Gastrocnemius medialis (tissue), 4 donors: ENCODE results near the gene ZNF816. TPM values are rescaled to one million over a fixed set of nuclear protein-coding genes. Genes with fewer than 3 reads are reported as not detected.
"Not testable (repeated sequence)": the region's sequence is repeated elsewhere in the genome, so short reads cannot be mapped to it uniquely, and the experiment has no call there.

Source experiments
- ATAC-seq, 2 donors: fragments of 150-250 bp; one replicate each; pipeline ENCODE4 v1.9.1; 2016
- DNase-seq, 2 donors: peaks; one replicate each; pipeline ENCODE4 v3.0.0-alpha.2; 2019
- H3K27ac ChIP-seq, 4 donors: fragments of 200-600 bp; sonication (generic); 1 replicate in 1 of 4; 2 replicates in 3 of 4; pipeline ENCODE4 v1.5.1; 2016 to 2018; ENCODE audit warnings: mild to moderate bottlenecking in 2 of 4, moderate library complexity in 1 of 4
- H3K27me3 ChIP-seq, 3 donors: fragments of 200-600 bp; sonication (generic) in 2 of 3; 1 replicate in 1 of 3; 2 replicates in 2 of 3; pipeline versions ENCODE4 v1.5.1 to v1.6.0; 2016 to 2019; ENCODE audit warnings: mild to moderate bottlenecking in 1 of 3, moderate library complexity in 1 of 3
- H3K36me3 ChIP-seq, 2 donors: fragments of 200-600 bp; sonication (generic) in 1 of 2; one replicate each; pipeline ENCODE4 v1.5.1; 2017 to 2018
- H3K4me1 ChIP-seq, 2 donors: fragments of 200-600 bp; sonication (generic) in 1 of 2; one replicate each; pipeline ENCODE4 v1.5.1; 2016 to 2017; ENCODE audit warnings: mild to moderate bottlenecking in 2 of 2
- H3K4me3 ChIP-seq, 4 donors: fragments of 200-600 bp; sonication (generic) in 3 of 4; 1 replicate in 1 of 4; 2 replicates in 3 of 4; pipeline ENCODE4 v1.5.1; 2016 to 2019; ENCODE audit warnings: mild to moderate bottlenecking in 2 of 4
- H3K9me3 ChIP-seq, 3 donors: fragments of 200-600 bp; sonication (generic) in 2 of 3; 1 replicate in 1 of 3; 2 replicates in 2 of 3; pipeline ENCODE4 v1.5.1; 2016 to 2019
- CTCF ChIP-seq, 5 experiments: fragments of 450-650 bp in 3 of 5; fragments of 200-600 bp in 2 of 5; sonication (generic) in 2 of 5; IDR thresholded peaks in 4 of 5; conservative IDR thresholded peaks in 1 of 5; 1 replicate in 4 of 5; 2 replicates in 1 of 5; pipeline ENCODE4 v1.5.1; 2016 to 2019; ENCODE audit warnings: antibody characterized with exemption in 5 of 5, mild to moderate bottlenecking in 3 of 5, moderate library complexity in 3 of 5
- POLR2A ChIP-seq, 2 donors: fragments of 450-650 bp; IDR thresholded peaks; one replicate each; pipeline ENCODE4 v1.6.1; 2017; ENCODE audit warnings: antibody characterized with exemption in 2 of 2, mild to moderate bottlenecking in 2 of 2, moderate library complexity in 2 of 2
- in situ Hi-C, 4 donors: fragments of 200-750 bp; cut with MboI; loops; one replicate each; pipeline versions ENCODE4 v1.15.0 to v1.8.0; 2017; ENCODE audit warnings: low sequenced_read_pairs in 4 of 4
- intact Hi-C: fragments of 100-400 bp; cut with DNase I; formaldehyde crosslinking; loops from one replicate; pipeline ENCODE4 v1.15.1; 2023; ENCODE audit warnings: low total_unique reads
- total RNA-seq, 4 donors: library from RNA; depleted of rRNA; stranded (reverse); fragments of >200 nt; gene quantifications; one replicate each; pipeline versions ENCODE4 v1.1.0 to v1.2.3, GENCODE V29; 2016

Gene ZNF816
- total RNA-seq, 4 donors from 2014 or later = 1.0 to 3.1 (median 1.6) TPM

GRCh38 chr19:52936954-52937325, 25.7 kb downstream of the ZNF816 start:
- intact Hi-C loops (no loop called here), in situ Hi-C loops (no loop called here)
- no peak overlapping the region for H3K4me3 ChIP-seq
- no peaks in the 10 kb centered on the region for H3K36me3 ChIP-seq
- no peaks in the 10 kb centered on the region for H3K9me3 ChIP-seq
- no peak overlapping the region for H3K27ac ChIP-seq
- ATAC-seq (no peak), DNase-seq (no peak)
- TF ChIP-seq CTCF (IDR thresholded peaks at IDR 0.05 in 4 of 5, conservative IDR thresholded peaks at IDR 0.05 in 1 of 5) = no peak
- TF ChIP-seq POLR2A (IDR thresholded peaks at IDR 0.05) = no peak
- H3K4me1 ChIP-seq = no peaks in the 10 kb centered on the region
- H3K27me3 ChIP-seq = no peaks in the 10 kb centered on the region

DNA sequence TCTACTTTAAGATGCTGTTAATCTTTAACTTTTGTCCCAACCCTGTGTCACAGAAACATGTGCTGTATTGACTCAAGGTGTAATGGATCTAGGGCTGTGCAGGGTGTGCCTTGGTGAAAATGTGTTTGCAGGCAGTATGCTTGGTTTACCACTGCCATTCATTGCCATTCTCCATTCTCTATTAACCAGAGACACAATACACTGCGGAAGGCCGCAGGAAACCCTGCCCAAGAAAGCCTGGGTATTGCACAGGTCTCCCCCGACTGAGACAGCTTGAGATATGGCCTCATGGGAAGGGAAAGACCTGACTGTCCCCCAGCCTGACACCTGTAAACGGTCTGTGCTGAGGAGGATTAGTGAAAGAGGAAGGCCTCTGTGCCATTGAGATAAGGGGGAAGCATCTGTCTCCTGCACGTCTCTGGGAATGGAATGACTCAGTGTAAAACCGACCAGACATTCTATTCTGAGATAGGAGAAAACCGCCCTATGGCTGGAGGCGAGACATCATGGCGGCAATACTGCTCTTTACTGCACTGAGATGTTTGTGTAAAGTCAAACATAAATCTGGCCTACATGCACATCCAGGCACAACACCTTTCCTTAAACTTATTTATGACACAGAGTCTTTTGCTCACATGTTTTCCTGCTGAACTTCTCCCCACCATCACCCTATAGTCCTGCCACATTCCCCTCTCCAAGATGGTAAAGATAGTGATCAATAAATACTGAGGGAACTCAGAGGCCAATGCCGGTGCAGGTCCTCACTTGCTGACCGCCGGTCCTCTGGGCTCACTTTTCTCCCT, 26.3 kb downstream of the ZNF816 start:
- no peak overlapping the region for H3K27ac ChIP-seq
- no peaks in the 10 kb centered on the region for H3K4me1 ChIP-seq
- H3K4me3 ChIP-seq = no peak overlapping the region
- TF ChIP-seq POLR2A (IDR thresholded peaks at IDR 0.05) (no peak), CTCF (IDR thresholded peaks at IDR 0.05 in 4 of 5, conservative IDR thresholded peaks at IDR 0.05 in 1 of 5) (no peak)
- DNase-seq (no peak), ATAC-seq (no peak)
- H3K9me3 ChIP-seq = no peaks in the 10 kb centered on the region
- intact Hi-C loops (no loop called here), in situ Hi-C loops (no loop called here)
- H3K27me3 ChIP-seq = no peaks in the 10 kb centered on the region
- no peaks in the 10 kb centered on the region for H3K36me3 ChIP-seq

- Histone ChIP-seq H3K4me1 (no peaks in the 10 kb centered on the region), H3K9me3 (no peaks in the 10 kb centered on the region), H3K4me3 (no peak overlapping the region), H3K27ac (no peak overlapping the region), H3K36me3 (no peaks in the 10 kb centered on the region), H3K27me3 (no peaks in the 10 kb centered on the region)
- TF ChIP-seq POLR2A (IDR thresholded peaks at IDR 0.05) = no peak
- no peak for TF ChIP-seq CTCF (IDR thresholded peaks at IDR 0.05 in 4 of 5, conservative IDR thresholded peaks at IDR 0.05 in 1 of 5)
- ATAC-seq = no peak
- intact Hi-C loops = no loop called here
- no peak for DNase-seq
- in situ Hi-C loops = no loop called here
Observed at GRCh38 chr19:52935434-52935833, 27.2 kb downstream of the ZNF816 start.

DNA sequence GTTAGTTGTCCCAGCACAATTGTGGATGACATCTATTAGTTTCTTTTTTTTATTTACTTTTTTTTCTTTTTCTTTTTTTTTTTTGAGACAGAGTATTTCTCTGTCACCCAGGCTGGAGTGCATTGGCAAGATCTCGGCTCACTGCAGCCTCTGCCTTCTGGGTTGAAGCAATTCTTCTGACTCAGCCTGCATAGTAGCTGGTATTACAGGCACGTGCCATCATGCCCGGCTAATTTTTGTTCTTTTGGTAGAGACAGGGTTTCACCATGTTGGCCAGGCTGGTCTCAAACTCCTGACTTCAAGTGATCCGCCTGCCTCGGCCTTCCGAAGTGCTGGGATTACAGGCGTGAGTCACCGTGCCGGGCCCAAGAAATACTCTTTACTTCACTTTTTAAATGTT, 38.0 kb downstream of the ZNF816 start:
- H3K27ac ChIP-seq, H3K4me3 ChIP-seq, H3K27me3 ChIP-seq, H3K4me1 ChIP-seq, DNase-seq, intact Hi-C loops, ATAC-seq, H3K36me3 ChIP-seq, in situ Hi-C loops, H3K9me3 ChIP-seq: not testable (repeated sequence)

- DNase-seq = peak in 1 of 2 donors; percentile 22
- Histone ChIP-seq H3K4me1 (no peaks in the 10 kb centered on the region), H3K27me3 (peaks cover 0 to 7% (median 0%) of the 10 kb centered on the region in 3 donors), H3K27ac (peak overlapping the region; percentile 64 to 79 (median 70)), H3K4me3 (peak overlapping the region; percentile 65 to 83 (median 66)), H3K9me3 (no peaks in the 10 kb centered on the region), H3K36me3 (peaks cover 0 to 4% of the 10 kb centered on the region in 2 donors)
- intact Hi-C loops (loop anchor here (1.0 kb wide), 3 partner anchors 18 to 39 kb away; partner anchors contain the start of gene ZNF320), in situ Hi-C loops (no loop called here)
- TF ChIP-seq POLR2A (IDR thresholded peaks at IDR 0.05) (no peak), CTCF (IDR thresholded peaks at IDR 0.05 in 4 of 5, conservative IDR thresholded peaks at IDR 0.05 in 1 of 5) (no peak)
- ATAC-seq = peak in 1 of 2 donors; percentile 52
Observed at GRCh38 chr19:52923778-52924593, 38.7 kb downstream of the ZNF816 start.
